HG02623 (cell line): Measurements from ENCODE around the gene METRN.
A peak's percentile ranks its signal among the peaks of the same experiment; 100 is the strongest.

ENCODE experiments used
- ATAC-seq: cut with Tn5 transposase; IDR thresholded peaks from one replicate; pipeline ENCODE4 v1.9.1; 2021; ENCODE audit warnings: moderate library complexity; ENCODE audit not compliant: unreplicated experiment

The METRN gene

DNA sequence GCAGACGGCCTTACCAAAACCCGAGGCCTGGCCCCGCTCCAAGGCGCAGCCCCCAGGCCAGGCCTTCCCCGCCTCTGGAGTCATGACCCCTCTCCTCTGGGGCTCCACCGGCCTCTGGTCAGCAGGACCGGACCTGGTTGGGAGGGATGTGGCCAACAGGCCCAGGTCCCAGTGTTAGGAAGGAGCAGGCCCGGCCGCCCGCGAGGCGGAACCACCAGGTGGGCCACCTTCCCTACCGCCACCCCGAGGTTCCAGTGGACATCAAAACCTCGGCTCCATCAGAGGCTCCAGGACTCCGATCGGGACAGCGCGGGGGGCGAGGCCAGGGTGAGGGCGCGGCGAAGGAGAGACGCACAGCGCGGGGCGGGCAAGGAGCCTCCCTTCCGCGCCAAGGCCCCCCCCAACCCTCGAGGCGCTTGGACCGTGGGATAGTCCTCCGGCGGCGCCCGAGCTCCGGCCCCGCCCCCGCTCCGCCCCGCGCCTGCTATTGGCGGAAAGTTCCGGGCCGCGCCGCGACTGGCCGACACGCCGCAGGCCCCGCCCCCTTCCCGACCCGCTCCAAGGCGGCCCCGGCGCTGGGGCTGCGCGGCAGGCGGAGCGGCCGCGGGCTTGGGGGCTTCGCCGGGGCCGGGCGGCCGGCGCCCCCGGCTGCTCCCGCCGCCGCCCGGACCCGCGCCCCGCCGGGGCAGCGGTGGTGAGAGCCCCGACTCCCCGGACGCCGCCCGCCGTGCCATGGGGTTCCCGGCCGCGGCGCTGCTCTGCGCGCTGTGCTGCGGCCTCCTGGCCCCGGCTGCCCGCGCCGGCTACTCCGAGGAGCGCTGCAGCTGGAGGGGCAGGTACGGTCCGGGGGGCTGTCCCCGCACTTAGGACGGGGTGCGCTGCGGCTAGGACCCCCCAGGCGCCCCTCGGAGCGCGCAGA lies at the start of gene METRN:
Gene METRN (plus strand): TSS at position 561 of the 919 bp plus-strand sequence. CDS start 172 bp downstream, at position 733.
- peak; percentile 53 for ATAC-seq

DNA sequence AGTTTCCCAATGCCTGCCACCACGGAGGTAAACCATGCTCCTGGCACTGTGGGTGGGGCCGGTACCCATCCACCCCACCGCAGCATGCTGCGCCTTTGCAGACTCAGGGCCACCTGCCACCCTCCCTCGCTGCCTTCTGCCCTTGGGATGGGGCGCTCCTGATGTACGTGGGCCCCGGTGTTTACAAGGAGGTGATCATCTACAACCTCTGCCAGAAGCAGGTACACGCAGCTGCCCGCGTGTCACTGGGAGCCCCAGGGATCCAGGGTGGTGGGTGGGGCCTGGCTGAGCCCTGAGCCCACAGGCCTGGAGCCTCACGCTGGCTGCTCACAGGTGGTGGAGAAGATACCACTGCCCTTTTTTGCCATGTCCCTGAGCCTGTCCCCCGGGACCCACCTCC lies 48.3 kb upstream of the METRN start:
- ATAC-seq, result no peak

DNA sequence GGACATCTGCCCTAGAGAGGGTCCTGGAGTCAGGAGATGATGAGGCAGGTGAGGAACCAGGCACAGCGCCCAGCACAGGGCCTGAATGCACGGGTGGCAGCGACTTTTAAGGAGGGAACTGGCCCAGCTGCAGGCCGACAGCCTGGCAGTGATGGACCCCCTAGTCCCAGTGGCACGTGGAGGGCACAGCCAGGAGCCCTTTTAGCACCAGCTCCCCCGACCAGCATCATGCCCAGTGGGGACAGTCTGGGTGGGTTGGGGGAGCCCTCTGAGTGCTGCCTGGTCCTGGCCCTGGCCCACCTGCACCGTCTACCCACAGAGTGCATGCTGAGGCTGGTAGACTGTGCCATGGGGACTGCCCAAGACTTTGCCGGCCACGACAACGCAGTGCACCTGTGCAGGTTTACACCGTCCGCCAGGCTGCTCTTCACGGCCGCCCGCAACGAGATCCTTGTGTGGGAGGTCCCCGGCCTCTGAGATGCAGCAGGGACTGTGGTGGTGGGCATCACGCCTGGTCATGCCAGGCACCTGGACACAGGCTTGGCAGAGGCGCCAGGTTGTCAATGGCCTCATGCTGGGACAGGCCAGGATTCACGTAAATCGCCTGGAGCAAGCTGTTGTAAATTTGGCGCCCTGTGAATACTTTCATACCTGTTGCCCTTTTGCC lies 47.7 kb upstream of the METRN start:
- ATAC-seq, result no peak

DNA sequence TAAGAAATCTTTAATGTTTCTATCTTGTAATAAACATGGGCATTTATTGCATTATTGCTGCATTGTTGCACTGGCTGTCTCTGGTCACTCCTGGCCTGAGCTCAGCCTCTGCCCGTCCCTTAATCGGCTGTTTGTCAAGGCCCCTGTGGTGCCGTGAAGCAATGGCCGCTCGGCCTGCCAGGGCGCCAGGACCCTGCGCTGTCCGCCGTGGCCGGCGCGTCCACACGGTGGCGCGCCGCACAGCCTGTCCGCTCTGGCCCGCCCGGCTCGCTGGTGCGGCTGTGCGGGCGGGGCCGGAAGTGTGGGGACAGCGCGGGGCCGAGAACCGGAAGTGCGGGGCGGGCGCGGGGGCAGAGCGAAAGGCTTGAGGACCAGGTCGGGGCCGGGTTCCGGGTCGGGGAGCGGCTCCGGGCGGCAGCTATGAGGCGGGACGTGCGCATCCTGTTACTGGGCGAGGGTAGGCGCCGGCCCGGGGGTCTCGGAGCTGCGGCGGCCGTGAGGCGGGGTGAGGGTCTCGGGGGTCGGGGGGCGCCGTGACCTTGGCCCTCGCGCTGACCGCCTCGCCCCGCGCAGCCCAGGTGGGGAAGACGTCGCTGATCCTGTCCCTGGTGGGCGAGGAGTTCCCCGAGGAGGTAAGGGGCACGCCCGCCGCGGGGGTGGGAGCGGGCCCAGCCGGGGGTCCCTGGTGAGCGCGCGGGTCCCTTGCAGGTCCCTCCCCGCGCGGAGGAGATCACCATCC lies 47.0 kb upstream of the METRN start, which contains the start of gene RHOT2:
Gene RHOT2 (plus strand): TSS at position 353 of the 739 bp plus-strand sequence. CDS start 68 bp downstream, at position 421.
- ATAC-seq, result peak; percentile 75

DNA sequence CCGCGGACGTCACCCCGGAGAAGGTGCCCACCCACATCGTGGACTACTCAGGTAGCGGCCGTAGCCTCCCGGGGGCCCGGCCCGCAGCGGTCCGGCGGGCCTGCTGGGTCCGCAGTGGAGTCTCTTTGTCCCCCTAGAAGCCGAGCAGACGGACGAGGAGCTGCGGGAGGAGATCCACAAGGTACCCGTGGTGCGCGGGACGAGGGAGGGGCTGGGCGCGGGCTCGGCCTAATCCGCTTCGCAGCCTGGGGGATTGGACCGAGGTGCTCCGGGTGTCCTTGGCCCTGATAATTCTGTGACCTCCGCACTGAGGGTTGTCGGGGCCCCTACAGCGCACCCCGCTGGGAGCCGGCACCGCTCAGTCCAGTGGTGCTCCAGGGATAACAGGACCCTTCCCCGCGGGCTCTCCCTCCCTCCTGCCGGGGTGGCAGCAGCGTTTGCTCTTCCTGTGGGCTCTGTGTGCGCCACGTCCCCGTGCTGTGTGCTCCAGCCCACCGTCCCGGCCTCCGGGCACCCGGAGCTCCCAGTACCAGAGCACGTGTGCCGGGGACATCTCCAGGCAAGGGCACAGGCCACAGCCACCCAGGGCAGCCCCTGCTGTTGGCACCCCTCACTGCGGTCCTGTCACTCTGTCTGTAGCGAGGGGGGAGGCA lies 46.3 kb upstream of the METRN start:
- ATAC-seq, result peak; percentile 10

DNA sequence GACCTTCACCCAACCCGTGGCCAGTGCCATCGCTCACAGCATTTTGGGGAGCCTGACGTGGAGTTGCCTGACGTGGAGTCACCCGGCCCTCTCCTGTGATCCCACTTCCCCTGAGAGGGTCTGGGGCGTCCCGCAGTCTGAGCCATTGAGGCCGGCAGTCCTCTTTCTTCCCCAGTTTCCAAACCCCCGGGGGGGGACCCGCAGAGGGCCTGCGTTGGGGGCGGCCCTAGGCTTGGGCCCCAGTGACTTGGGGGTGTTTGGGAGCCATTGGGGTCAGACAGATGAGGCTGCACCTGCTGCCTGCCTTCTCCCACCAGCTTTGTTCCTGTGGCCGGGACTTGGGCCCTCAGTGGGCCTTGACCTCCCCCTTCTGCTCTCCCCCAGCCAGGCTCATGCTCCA lies 45.3 kb upstream of the METRN start:
- ATAC-seq, result no peak

DNA sequence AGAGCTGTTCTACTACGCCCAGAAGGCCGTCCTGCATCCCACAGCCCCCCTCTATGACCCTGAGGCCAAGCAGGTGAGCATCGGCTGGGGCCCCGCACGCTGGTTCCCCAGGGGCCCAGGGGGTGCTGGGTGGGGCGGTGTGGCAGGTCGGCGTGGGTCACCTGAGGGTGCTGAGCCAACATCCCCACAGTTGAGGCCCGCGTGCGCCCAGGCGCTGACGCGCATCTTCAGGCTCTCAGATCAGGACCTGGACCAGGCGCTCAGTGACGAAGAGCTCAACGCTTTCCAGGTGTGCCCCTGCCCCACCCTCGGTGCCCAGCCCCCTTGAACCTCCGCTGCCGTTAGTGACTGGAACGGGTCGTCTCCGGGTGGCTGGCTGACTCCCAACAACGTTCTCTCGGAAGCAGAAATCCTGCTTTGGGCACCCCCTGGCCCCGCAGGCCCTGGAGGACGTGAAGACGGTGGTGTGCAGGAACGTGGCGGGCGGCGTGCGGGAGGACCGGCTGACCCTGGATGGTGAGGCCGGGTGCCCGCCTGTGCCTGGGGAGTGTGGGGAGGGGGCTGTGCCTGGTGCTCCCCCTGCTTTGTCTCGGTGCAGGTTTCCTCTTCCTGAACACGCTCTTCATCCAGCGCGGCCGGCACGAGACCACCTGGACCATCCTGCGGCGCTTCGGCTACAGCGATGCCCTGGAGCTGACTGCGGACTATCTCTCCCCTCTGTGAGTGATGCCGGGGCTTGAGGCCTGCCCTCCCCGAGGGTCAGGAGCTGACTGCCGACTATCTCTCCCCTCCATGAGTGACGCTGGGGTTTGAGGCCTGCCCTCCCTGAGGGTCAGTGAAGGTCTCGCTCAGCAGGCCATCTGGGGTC lies 44.2 kb upstream of the METRN start:
- no peak for ATAC-seq

DNA sequence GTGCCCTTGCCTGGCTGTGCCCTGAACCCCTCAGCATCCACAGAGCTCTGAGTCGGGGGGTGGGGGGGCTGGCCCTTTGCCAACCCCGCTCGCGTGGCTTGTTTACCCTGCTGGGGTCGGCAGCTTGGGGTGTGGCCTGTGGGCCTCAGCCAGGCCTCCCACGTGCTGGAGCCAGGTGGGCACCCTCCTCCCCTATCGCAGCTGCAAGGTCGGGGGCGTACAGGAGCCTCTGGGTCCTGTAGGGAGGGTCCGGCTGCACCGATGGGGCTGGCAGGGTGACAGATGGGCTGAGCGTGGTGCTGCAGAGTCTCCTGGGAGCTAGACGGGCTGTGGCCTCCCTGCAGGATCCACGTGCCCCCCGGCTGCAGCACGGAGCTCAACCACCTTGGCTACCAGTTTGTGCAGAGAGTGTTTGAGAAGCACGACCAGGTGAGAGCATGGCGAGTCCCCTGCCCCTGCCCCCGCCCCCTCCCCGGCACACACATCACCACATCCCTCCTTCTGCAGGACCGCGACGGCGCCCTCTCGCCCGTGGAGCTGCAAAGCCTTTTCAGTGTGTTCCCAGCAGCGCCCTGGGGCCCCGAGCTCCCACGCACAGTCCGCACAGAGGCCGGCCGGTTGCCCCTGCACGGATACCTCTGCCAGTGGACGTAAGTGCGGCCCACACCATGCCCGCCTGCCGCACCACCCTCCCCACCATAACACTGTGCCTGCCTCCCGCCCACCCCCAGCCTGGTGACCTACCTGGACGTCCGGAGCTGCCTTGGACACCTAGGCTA lies 43.4 kb upstream of the METRN start:
- no peak for ATAC-seq

DNA sequence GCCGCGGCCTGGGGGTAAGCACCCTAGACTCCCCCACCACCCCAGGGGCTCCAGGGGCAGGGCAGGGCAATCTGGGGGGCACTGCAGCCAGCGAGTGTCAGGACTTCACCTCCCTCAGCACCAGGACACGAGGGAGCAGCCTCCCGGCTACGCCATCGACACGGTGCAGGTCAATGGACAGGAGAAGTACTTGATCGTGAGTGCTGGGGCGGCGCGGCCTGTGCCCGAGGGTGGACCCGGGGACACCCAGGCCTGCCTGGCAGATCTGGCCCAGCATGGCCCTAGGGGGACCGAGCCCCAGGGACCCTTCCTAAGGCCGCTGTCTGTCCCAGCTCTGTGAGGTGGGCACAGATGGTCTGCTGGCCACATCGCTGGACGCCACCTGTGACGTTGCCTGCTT lies 42.5 kb upstream of the METRN start:
- no peak for ATAC-seq

DNA sequence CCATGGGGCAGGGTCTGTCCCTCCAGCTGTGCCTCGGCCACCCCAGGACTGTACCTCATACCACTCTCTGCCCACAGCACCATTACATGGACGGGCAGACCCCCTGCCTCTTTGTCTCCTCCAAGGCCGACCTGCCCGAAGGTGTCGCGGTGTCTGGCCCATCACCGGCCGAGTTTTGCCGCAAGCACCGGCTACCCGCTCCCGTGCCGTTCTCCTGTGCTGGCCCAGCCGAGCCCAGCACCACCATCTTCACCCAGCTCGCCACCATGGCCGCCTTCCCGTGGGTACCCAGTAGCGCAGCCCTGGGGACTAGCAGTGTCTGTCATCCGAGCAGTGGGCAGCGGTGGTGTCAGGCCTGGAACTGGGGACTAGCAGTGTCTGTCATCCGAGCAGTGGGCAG lies 42.1 kb upstream of the METRN start:
- ATAC-seq, result no peak

DNA sequence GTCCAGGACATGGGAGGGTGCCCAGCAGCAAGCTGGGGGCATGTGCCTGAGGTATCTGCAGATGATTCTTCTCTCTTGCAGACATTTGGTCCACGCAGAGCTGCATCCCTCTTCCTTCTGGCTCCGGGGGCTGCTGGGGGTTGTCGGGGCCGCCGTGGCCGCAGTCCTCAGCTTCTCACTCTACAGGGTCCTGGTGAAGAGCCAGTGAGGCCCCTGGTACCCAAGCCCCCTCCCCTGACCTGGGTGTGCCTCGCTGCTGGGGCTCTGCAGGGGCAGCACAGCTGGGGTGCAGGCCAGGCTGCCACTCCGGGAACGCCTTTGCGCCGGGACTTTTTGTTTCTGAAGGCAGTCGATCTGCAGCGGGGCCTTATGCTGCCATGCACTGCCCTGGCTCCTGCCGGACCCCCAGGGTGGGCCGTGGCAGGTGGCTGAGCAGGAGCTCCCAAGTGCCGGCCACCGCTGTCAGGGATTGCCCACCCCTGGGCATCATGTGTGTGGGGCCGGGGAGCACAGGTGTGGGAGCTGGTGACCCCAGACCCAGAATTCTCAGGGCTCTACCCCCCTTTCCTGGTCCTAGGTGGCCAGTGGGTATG lies 41.4 kb upstream of the METRN start:
- ATAC-seq, result no peak

DNA sequence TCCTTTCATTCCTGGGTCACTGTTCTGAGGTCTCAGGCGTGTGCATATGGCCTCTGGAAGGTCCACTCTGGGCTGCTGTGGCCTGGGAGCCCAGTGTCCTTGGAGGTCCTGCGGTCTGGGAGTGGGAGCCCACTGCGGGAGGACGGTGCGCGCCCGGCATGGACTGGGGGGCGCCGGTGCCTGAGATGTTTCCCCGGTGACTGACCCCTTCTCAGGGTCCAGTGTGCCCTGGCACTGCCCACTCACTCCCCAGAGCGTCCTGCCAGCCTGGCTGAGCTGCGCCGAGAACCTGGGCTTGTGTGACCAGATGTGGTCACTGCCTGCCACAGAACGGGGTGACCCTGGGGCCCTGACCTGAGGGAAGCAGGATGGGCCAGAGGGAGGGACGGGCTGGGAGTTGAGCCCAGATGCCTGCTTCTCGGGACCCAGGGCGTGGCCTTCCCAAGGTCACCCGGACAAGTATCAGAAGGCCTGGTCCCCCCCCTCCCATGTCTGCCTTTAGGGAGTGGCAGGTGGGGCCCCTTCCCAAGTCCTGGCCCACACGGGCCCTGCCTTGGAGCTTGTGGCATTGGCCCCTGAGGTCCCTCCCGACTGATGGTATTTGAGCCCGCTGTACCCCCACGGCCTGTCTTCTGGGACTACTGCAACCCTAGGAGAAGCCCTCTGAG lies 40.6 kb upstream of the METRN start:
- no peak for ATAC-seq

DNA sequence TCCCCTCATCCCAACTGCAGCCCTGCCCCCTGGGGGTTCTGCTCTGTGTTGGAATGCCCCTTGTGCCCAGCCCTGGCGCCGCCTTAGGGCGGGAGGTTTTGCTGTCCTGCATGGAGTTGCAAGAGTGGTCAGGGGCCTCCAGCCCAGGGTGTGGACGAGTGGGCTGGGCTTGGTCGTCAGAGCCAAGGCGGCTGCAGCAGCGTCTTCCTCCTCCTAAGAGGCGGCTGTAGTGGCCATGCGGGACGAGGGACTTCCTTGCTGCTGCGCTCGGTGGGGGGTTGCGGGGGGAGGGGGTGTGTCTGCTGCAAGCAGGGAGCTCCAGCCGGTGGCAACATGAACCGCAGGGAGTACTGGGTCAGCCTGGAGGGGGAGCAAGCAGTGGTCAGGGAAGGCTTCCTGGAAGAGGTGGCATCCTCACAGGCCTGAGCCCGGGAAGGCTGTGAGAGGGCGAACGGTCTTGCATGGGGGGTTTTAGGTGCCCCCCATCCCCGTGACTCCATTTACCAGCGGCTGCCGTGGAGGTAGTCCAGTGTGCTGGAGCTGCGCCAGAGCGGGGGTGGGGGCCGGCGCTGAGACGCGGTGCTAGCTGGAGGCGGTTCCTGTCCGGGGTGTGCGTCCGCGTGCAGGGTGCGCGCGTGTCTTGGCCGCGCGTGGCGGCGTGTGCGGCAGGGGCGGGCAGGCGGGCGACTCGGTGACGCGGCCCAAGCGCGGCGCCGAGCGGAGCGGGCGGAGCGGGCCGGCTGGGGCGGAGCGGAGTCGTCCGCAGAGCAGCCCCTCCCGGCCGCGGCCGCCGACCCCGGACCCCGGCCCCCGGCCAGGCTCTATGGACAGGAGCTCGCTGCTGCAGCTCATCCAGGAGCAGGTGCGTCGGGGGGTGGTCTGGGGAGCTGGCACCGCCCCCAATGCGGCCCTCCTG lies 39.7 kb upstream of the METRN start, which contains the start of gene RHBDL1:
Gene RHBDL1 (plus strand): TSS at position 704 of the 916 bp plus-strand sequence. CDS start 120 bp downstream, at position 824.
- no peak for ATAC-seq

DNA sequence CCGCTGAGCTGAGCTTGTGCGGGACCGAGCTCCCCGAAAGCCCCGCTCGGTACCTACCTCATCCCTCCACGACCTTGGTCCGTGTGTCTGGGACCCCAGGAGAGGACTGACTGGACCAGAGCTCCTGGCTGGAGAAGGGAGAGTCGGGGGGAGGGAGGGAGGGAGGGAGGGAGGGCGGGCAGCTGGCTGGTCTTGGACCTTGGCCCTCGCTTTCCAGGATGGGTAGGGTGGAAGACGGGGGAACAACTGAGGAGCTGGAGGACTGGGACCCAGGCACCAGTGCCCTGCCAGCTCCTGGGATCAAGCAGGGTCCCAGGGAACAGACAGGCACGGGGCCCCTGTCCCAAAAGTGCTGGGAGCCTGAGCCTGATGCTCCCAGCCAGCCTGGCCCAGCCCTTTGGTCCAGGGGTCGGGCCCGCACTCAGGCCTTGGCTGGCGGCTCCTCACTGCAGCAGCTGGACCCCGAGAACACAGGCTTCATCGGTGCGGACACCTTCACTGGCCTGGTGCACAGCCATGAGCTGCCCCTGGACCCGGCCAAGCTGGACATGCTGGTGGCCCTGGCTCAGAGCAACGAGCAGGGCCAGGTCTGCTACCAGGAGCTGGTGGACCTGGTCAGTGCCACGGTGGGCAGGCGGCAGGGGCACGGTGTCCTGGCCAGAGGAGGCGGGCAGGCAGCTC lies 38.9 kb upstream of the METRN start:
- ATAC-seq, result no peak

DNA sequence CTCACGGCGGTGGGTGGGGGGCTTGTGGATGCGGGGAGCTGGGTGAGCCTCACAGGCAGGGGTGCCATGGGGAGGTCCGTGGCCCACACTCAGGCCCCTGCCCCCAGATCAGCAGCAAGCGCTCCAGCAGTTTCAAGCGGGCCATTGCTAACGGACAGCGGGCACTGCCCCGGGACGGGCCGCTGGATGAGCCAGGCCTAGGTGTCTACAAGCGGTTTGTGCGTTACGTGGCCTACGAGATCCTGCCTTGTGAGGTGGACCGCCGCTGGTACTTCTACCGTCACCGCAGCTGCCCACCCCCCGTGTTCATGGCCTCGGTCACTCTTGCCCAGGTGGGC lies 38.4 kb upstream of the METRN start:
- no peak for ATAC-seq

DNA sequence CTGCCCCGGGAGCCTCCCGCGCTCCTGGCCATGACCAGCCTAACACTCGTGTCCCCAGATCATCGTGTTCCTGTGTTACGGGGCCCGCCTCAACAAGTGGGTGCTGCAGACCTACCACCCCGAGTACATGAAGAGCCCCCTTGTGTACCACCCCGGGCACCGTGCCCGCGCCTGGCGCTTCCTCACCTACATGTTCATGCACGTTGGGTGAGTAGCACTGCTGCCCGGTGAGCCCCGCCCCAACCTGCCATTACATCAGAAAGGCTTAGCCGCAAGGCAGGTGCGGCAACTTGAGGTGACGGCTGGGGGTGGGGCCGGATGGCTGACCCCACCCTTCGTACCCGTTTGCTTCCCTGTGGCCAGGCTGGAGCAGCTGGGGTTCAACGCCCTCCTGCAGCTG lies 38.0 kb upstream of the METRN start:
- ATAC-seq, result no peak
